ENCODE measurements around the gene FIGN.

- no peak for TF ChIP-seq SIN3A (conservative IDR thresholded peaks at IDR 0.05 in 1 of 2, IDR thresholded peaks at IDR 0.05 in 1 of 2; ENCODE audit: low read depth in 1 of 2, low read length in 2 of 2)
- TF ChIP-seq CTCF (IDR thresholded peaks at IDR 0.05; ENCODE audit: control extremely low read depth in 1 of 3, insufficient read depth in 1 of 3, low read depth in 1 of 3, low read length in 3 of 3), result no peak
- no peak for TF ChIP-seq POLR2A (IDR thresholded peaks at IDR 0.05; ENCODE audit: control extremely low read depth in 1 of 2, low read depth in 2 of 2, low read length in 2 of 2)
- no peak for TF ChIP-seq POLR2AphosphoS5 (IDR thresholded peaks at IDR 0.05; ENCODE audit: low read depth, low read length)
- TF ChIP-seq CHD1 (IDR thresholded peaks at IDR 0.05; ENCODE audit: low read depth, low read length), result no peak
- no peak for TF ChIP-seq CREB1 (IDR thresholded peaks at IDR 0.05)
- no peak for TF ChIP-seq EP300 (IDR thresholded peaks at IDR 0.05; ENCODE audit: borderline replicate concordance in 1 of 2, low read depth in 2 of 2, low read length in 2 of 2)
- TF ChIP-seq CEBPB (IDR thresholded peaks at IDR 0.05; ENCODE audit: low read depth, low read length), result no peak
- no peak for TF ChIP-seq KDM1A (IDR thresholded peaks at IDR 0.05; ENCODE audit: borderline replicate concordance, low read length)
These were observed 1.8 kb upstream of the FIGN start for GRCh38 chr2:163737563-163737962.

Measured in H1 (cell line).